ENCODE data around the gene B9D2. TPM values are rescaled to one million over a fixed set of nuclear protein-coding genes. Genes with fewer than 3 reads are reported as not detected.
A peak's percentile ranks its signal among the peaks of the same experiment; 100 is the strongest.

The B9D2 gene
- total and polyA plus RNA-seq, 2 of the 4 experiments (the other 2 are of a cell fraction) = 6.1 to 9.7 TPM

- H3K27ac ChIP-seq (ENCODE audit: insufficient read depth, low read length) = no peak overlapping the region
- H2BK20ac ChIP-seq (ENCODE audit: low read depth, low read length) = no peak overlapping the region
- no peak for DNase-seq
- in situ Hi-C loops (cut with MboI; ENCODE audit: low sequenced_read_pairs) (no loop called here), intact Hi-C loops (cut with micrococcal nuclease) (no loop called here), dilution Hi-C loops (cut with HindIII; ENCODE audit: low sequenced_read_pairs, unreplicated experiment) (no loop called here)
- no peak for ATAC-seq (ENCODE audit: low read depth)
- CTCF ChIA-PET = interaction anchor here (0.7 kb wide), 1 partner anchor 9 kb away, joined by 3 read pairs; no protein-coding TSS in a partner anchor
- no peak overlapping the region for H4K91ac ChIP-seq (ENCODE audit: insufficient read depth, low read depth, low read length)
- no peak overlapping the region for H3K4me3 ChIP-seq (ENCODE audit: insufficient read depth, low read depth, low read length)
- no TSS peak for BruUV-seq (replicated peaks)
- no peak overlapping the region for H2BK15ac ChIP-seq (ENCODE audit: low read depth, low read length)
- peaks cover 7 to 31% of the 10 kb centered on the region in 2 experiments; a peak in 3 of 4 replicates for H3K79me1 ChIP-seq (ENCODE audit: low read depth in 1 of 2, low read length in 2 of 2)
- H3K4me2 ChIP-seq (ENCODE audit: low read depth, low read length) = no peak overlapping the region
- H3K36me3 ChIP-seq (ENCODE audit: control insufficient read depth, insufficient read depth, low read length) = no peaks in the 10 kb centered on the region
- POLR2A ChIA-PET (ENCODE audit: unreplicated experiment) = no interaction called here
- no peak overlapping the region for H2AFZ ChIP-seq (replicated peaks; ENCODE audit: low read length, poor library complexity)
- no peak overlapping the region for H3K56ac ChIP-seq (ENCODE audit: extremely low read depth, insufficient read depth, low read length)
- 0 out of 2 replicates have a peak overlapping the region, but pooled peaks have one; percentile 13 for H2AK5ac ChIP-seq (ENCODE audit: low read depth, low read length)
- peaks cover 24% of the 10 kb centered on the region for H4K20me1 ChIP-seq (ENCODE audit: insufficient read depth, low read length)
- H3K14ac ChIP-seq (replicated peaks; ENCODE audit: low read depth, low read length) = no peak overlapping the region
- H3K9me1 ChIP-seq (ENCODE audit: insufficient read depth, low read length) = peaks cover 3% of the 10 kb centered on the region; the same call in 1 of the 2 replicates
- WGBS, 2 experiments (ENCODE audit: extremely low coverage in 2 of 2, insufficient read length in 1 of 2) = 100% methylated on average over 2 of the region's 3 CpGs; no CpG with 5 or more reads in 1 of the 2 experiments
- TF ChIP-seq FOS (IDR thresholded peaks at IDR 0.05; ENCODE audit: low read depth, low read length) (no peak), SMC3 (IDR thresholded peaks at IDR 0.05; ENCODE audit: low read depth, low read length) (no peak), CEBPB (IDR thresholded peaks at IDR 0.05; ENCODE audit: low read depth, low read length) (no peak)
- TF ChIP-seq, protein P1, sequence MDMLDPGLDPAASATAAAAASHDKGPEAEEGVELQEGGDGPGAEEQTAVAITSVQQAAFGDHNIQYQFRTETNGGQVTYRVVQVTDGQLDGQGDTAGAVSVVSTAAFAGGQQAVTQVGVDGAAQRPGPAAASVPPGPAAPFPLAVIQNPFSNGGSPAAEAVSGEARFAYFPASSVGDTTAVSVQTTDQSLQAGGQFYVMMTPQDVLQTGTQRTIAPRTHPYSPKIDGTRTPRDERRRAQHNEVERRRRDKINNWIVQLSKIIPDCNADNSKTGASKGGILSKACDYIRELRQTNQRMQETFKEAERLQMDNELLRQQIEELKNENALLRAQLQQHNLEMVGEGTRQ (IDR thresholded peaks at IDR 0.05; ENCODE audit: low read depth, low read length) = no peak
- no peaks in the 10 kb centered on the region for H3K9me3 ChIP-seq (ENCODE audit: control insufficient read depth, insufficient read depth, low read length)
- no peak overlapping the region for H2BK5ac ChIP-seq (ENCODE audit: low read depth, low read length, poor library complexity, severe bottlenecking)
- H2AK9ac ChIP-seq (replicated peaks; ENCODE audit: low read depth, low read length, poor library complexity) = no peak overlapping the region
- H3K4ac ChIP-seq (ENCODE audit: low read depth, low read length) = no peak overlapping the region
- no peak overlapping the region for H3K18ac ChIP-seq (ENCODE audit: low read depth, low read length)
- H3K9ac ChIP-seq (ENCODE audit: low read depth, low read length) = no peak overlapping the region
- no peak overlapping the region for H4K5ac ChIP-seq (ENCODE audit: low read depth, low read length)
- H2BK120ac ChIP-seq (ENCODE audit: low read depth, low read length) = no peak overlapping the region
- no peaks in the 10 kb centered on the region for H3K27me3 ChIP-seq (ENCODE audit: control insufficient read depth, insufficient read depth, low read length)
- no peak overlapping the region for H3K23ac ChIP-seq (ENCODE audit: low read depth, low read length)
- no peak overlapping the region for H4K8ac ChIP-seq (ENCODE audit: low read depth in 2 of 2, low read length in 2 of 2)
- no peaks in the 10 kb centered on the region for H3K4me1 ChIP-seq (ENCODE audit: control insufficient read depth, insufficient read depth, low read length)
Observed at GRCh38 chr19:41355802-41356201, 8.1 kb downstream of the B9D2 start.

Data from IMR-90 (cell line).